GM12865 (cell line): Measurements from ENCODE around the gene EHBP1L1.

ENCODE experiments used
- DNase-seq: peaks from one replicate; pipeline ENCODE4 v3.0.0; 2010; ENCODE audit warnings: low read depth
- H3K4me3 ChIP-seq: 2 replicates; pipeline ENCODE4 v1.5.1; 2011; ENCODE audit warnings: mild to moderate bottlenecking, low read depth, low read length, control low read depth
- TF ChIP-seq, protein P1 (sequence below): IDR thresholded peaks from 2 replicates; pipeline ENCODE4 v1.5.1; 2011; ENCODE audit warnings: low read length, control low read depth, low read depth, inconsistent platforms; ENCODE audit not compliant: insufficient read depth; ENCODE audit errors: missing control alignments

Gene EHBP1L1

DNA sequence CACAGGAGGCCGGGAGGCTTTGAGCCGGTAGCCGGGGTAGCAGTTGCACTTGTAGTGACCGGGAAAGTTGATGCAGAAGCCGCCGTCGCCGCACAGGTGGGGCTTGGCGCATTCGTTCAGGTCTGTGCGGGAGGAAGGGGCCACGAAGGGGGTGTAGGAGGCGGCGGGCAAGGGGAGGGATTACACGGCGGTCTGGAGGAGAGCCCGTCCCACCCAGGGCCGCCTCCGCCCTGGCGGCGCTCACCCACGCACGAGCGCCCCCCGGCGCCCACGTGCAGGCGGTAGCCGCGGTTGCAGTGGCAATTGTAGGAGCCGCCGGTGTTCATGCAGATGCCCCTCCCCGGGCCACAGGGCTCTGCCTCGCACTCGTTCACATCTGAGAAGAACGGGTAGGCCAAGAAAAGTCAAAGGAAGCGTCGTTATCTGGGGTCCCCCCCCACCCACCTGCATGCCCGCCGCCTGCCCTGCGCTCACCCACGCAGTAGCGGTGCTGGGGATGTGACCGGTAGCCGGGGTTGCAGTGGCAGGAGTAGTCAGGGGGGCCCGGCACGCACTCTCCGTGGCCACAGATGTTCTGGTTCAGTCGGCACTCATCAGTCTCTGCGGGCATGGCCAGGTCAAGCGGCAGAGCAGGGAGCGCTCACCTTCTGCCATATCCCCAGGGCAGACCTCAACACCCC is 28.3 kb upstream of the EHBP1L1 start:
- H3K4me3 ChIP-seq: peak overlapping the region; percentile 65; the same call in 1 of the 2 replicates
- TF ChIP-seq, protein P1, sequence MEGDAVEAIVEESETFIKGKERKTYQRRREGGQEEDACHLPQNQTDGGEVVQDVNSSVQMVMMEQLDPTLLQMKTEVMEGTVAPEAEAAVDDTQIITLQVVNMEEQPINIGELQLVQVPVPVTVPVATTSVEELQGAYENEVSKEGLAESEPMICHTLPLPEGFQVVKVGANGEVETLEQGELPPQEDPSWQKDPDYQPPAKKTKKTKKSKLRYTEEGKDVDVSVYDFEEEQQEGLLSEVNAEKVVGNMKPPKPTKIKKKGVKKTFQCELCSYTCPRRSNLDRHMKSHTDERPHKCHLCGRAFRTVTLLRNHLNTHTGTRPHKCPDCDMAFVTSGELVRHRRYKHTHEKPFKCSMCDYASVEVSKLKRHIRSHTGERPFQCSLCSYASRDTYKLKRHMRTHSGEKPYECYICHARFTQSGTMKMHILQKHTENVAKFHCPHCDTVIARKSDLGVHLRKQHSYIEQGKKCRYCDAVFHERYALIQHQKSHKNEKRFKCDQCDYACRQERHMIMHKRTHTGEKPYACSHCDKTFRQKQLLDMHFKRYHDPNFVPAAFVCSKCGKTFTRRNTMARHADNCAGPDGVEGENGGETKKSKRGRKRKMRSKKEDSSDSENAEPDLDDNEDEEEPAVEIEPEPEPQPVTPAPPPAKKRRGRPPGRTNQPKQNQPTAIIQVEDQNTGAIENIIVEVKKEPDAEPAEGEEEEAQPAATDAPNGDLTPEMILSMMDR: peak; percentile 30
- DNase-seq: no peak

DNA sequence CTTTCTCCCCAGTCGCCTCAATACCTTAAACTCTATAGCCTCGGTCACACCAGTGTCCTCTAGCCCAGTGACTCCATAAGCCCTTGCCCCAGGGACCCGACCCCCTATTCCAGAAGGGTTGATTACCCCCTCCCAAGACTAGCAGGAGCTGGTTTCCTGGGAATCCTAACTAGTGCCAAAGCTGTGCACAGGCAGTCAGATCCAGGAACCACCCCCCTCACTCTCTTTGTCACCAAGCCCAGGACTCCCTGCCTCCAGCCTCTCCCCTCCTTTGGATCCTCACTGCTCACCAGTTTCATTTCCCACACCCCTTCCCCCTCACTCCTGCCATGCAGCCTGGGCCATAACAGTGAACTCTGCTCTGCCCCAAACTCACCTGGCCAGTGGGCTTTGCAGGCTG is 27.5 kb upstream of the EHBP1L1 start:
- no peak for DNase-seq
- TF ChIP-seq, protein P1: no peak
- H3K4me3 ChIP-seq: no peak overlapping the region

DNA sequence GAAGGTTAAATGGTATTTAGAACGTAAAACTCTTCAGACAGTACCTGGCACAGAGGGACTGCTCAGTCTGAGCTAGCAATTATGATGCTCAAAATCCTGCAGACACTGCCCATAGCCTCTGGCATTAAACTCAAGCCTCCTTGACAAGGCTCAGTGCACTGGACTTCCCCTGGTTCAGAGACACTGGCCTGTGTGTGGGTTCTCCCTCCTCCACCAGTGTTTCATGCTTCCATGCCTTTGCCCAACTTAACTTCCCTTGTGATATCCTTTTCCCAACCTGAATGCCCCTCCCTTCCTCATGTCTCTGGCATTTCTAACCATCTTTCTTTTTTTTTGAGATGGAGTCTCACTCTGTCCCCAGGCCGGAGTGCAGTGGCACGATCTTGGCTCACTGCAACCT is 26.8 kb upstream of the EHBP1L1 start:
- TF ChIP-seq, protein P1: no peak
- no peak for DNase-seq
- no peak overlapping the region for H3K4me3 ChIP-seq

DNA sequence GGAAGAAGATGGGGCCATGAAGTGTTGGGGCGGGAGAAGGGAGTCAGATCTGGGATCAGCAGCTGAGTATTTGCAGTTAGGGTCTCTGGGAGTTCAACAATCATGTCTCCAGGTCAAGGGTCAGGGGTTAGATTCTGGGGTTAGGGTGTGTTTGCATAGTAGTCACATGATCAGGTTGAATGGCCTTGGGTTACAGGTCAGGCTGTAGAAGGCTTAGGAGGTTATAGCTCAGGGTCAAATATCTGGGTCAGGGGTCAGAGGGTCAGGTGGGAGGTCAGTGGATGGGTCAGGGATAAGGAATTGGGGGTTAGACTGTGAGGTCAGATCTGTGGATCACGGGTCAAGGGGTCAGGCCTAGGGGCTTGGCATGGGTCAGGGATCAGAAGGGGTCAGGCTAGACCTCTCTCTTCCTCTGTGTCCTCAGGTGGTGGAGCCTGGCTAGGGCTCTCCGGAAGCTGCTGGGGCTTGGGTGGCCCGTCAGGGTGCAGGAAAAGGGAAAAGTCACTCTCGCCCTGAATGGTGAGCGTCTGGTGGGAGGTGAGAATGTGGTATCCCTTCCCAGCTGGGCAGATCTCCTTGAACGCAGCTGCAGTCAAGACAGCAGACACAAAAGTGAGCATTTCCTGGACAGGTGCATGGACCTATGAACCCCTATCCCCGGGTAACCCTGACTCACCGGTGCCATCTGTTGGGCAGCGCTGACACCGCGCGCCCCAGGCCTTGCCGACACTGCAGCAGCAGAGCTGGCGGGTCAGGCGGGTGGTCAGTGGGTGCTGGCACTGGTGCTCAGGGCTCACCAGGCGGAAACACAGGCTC is 24.1 kb upstream of the EHBP1L1 start:
- DNase-seq: peak; percentile 84
- no peak overlapping the region for H3K4me3 ChIP-seq
- TF ChIP-seq, protein P1: peak; percentile 72

DNA sequence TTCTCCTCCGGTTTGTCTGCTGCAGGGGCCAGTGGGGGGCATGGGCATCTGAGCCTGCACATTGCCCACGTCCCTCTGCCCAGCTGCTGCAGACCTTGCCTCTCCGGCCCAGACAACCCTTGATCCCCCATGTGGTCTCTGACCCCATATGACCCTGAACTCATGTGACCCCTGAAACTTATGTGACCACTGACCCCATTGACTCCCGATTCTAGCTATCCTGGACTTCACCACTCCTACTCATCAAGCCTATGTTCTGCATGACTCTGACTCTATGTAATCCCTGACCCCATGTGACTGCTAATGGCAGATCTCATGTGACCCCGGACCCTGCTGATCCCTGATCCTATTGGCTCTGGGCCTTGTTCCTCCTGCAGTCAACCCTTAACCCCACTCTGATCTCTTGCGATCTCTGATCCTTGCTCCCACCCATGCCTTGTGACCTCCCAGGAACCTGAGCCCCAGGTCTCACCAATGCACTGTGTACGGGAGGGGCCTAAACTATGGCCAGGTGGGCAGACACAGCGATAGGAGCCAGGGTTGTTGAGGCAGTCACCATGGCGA is 23.4 kb upstream of the EHBP1L1 start:
- DNase-seq: no peak
- no peak overlapping the region for H3K4me3 ChIP-seq
- TF ChIP-seq, protein P1: no peak

DNA sequence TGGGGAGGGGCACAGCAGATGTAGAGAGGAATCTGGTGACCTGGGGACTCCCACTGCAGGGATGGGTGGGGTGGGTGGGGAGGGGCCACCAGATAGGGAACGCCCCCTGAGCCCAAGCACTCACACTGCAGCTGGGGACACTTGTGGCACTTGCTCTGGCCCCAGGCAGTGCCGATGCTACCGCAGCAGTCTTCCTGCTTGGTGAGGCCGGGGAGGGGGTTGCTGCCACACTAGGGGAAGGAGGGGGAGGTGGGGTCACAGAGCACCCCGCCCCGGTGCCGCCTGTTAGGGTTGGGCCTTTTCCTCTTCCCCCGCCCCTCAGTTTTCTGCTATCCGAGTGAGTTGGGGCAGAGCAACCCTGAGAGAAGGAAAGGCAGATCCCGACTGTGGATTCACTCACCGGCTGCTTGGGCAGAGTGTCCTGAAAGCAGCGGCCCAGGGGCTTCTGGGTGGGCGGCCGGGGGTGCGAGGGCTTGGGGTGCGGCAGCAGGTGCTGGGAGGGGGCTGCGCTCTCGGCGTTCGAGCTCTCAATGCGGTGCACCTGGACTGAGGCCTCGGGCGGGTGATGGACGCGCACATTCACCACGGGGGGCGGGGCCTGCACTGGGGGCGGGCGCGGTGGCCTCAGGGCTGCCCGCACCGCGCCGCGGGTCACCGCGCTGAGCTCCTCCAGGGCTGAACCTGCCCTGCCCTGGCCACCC is 22.4 kb upstream of the EHBP1L1 start:
- peak; percentile 50 for DNase-seq
- TF ChIP-seq, protein P1: no peak
- H3K4me3 ChIP-seq: no peak overlapping the region
